IMR-90 (cell line): ENCODE measurements around the gene CDH3. TPM values are rescaled to one million over a fixed set of nuclear protein-coding genes. Genes with fewer than 3 reads are reported as not detected.

Experiments
- ATAC-seq: fragments of 200-7000 bp; cut with Tn5 transposase; 2 replicates; pipeline ENCODE4 v1.9.1; 2020; ENCODE audit warnings: low read depth, mild to moderate bottlenecking, moderate library complexity
- BruUV-seq: library from RNA; stranded (reverse); fragments of 400-500 nt; replicated peaks from 2 replicates; lab custom pipeline; 2021; lab: Mats Ljungman, UMichigan
- CTCF ChIA-PET: fragments of 300-600 bp; formaldehyde crosslinking; extraction: SDS; loops from one replicate; lab custom pipeline; 2021; ENCODE audit warnings: antibody characterized with exemption; lab: Yijun Ruan, JAX
- POLR2A ChIA-PET: fragments of 300-600 bp; sonication (Branson Sonifier 250); formaldehyde crosslinking; loops from one replicate; lab custom pipeline; 2022; ENCODE audit warnings: antibody characterized with exemption; ENCODE audit not compliant: unreplicated experiment; lab: Charles Lee
- DNase-seq: peaks from one replicate; pipeline ENCODE4 v3.0.0; 2013
- H2AFZ ChIP-seq: replicated peaks from 2 replicates; pipeline ENCODE3; 2013; ENCODE audit warnings: low read length, mild to moderate bottlenecking; ENCODE audit not compliant: poor library complexity
- H2AK5ac ChIP-seq: 2 replicates; pipeline ENCODE4 v1.6.1; 2013; ENCODE audit warnings: low read depth, low read length, inconsistent platforms
- H2AK9ac ChIP-seq: replicated peaks from 2 replicates; pipeline ENCODE3; 2013; ENCODE audit warnings: mild to moderate bottlenecking, low read depth, low read length, moderate library complexity; ENCODE audit not compliant: poor library complexity
- H2BK120ac ChIP-seq: 2 replicates; pipeline ENCODE4 v1.6.1; 2013; ENCODE audit warnings: low read depth, low read length, inconsistent platforms
- H2BK15ac ChIP-seq: 3 replicates; pipeline ENCODE4 v1.6.1; 2013; ENCODE audit warnings: low read depth, low read length, inconsistent platforms
- H2BK20ac ChIP-seq: 2 replicates; pipeline ENCODE4 v1.6.1; 2013; ENCODE audit warnings: low read depth, mild to moderate bottlenecking, inconsistent platforms, low read length, moderate library complexity
- H2BK5ac ChIP-seq: 2 replicates; pipeline ENCODE4 v1.6.1; 2013; ENCODE audit warnings: mild to moderate bottlenecking, low read depth, low read length, inconsistent platforms; ENCODE audit not compliant: poor library complexity, severe bottlenecking
- H3K14ac ChIP-seq: replicated peaks from 2 replicates; pipeline ENCODE4 v1.6.1; 2013; ENCODE audit warnings: low read depth, low read length, inconsistent platforms
- H3K18ac ChIP-seq: 2 replicates; pipeline ENCODE4 v1.6.1; 2013; ENCODE audit warnings: low read depth, low read length, control low read depth
- H3K23ac ChIP-seq: 2 replicates; pipeline ENCODE4 v1.6.1; 2013; ENCODE audit warnings: low read depth, low read length, inconsistent platforms
- H3K27ac ChIP-seq: 2 replicates; pipeline ENCODE4 v1.5.1; 2013; ENCODE audit warnings: mild to moderate bottlenecking, control low read depth, low read length; ENCODE audit not compliant: insufficient read depth
- H3K27me3 ChIP-seq: 2 replicates; pipeline ENCODE4 v1.6.1; 2013; ENCODE audit warnings: low read length; ENCODE audit not compliant: control insufficient read depth, insufficient read depth
- H3K36me3 ChIP-seq: 2 replicates; pipeline ENCODE4 v1.6.1; 2013; ENCODE audit warnings: low read length, mixed read lengths; ENCODE audit not compliant: control insufficient read depth, insufficient read depth
- H3K4ac ChIP-seq: 2 replicates; pipeline ENCODE4 v1.6.1; 2013; ENCODE audit warnings: low read depth, low read length, inconsistent platforms
- H3K4me1 ChIP-seq: 2 replicates; pipeline ENCODE4 v1.6.1; 2013; ENCODE audit warnings: low read length, mixed read lengths; ENCODE audit not compliant: control insufficient read depth, insufficient read depth
- H3K4me2 ChIP-seq: 2 replicates; pipeline ENCODE4 v1.6.1; 2013; ENCODE audit warnings: low read depth, mild to moderate bottlenecking, control low read depth, low read length, moderate library complexity
- H3K4me3 ChIP-seq: 2 replicates; pipeline ENCODE4 v1.5.1; 2013; ENCODE audit warnings: low read depth, mild to moderate bottlenecking, control low read depth, low read length, moderate library complexity; ENCODE audit not compliant: insufficient read depth
- H3K56ac ChIP-seq: 2 replicates; pipeline ENCODE4 v1.6.1; 2013; ENCODE audit warnings: low read length, inconsistent platforms; ENCODE audit not compliant: insufficient read depth; ENCODE audit errors: extremely low read depth
- H3K79me1 ChIP-seq, 2 experiments: 2 replicates each; pipeline ENCODE4 v1.6.1; 2013; ENCODE audit warnings: low read length in 2 of 2, inconsistent platforms in 1 of 2, low read depth in 1 of 2
- H3K9ac ChIP-seq: 2 replicates; pipeline ENCODE4 v1.6.1; 2013; ENCODE audit warnings: low read depth, low read length, control low read depth
- H3K9me1 ChIP-seq: 2 replicates; pipeline ENCODE4 v1.6.1; 2013; ENCODE audit warnings: low read length, inconsistent platforms; ENCODE audit not compliant: insufficient read depth
- H3K9me3 ChIP-seq: 2 replicates; pipeline ENCODE4 v1.6.1; 2013; ENCODE audit warnings: low read length; ENCODE audit not compliant: control insufficient read depth, insufficient read depth
- H4K20me1 ChIP-seq: 2 replicates; pipeline ENCODE4 v1.6.1; 2013; ENCODE audit warnings: low read length, inconsistent platforms; ENCODE audit not compliant: insufficient read depth
- H4K5ac ChIP-seq: 2 replicates; pipeline ENCODE4 v1.6.1; 2013; ENCODE audit warnings: mild to moderate bottlenecking, low read depth, low read length, control low read depth
- H4K8ac ChIP-seq, 2 experiments: 2 replicates each; pipeline ENCODE4 v1.6.1; 2013; ENCODE audit warnings: low read depth in 2 of 2, low read length in 2 of 2, control low read depth in 1 of 2, inconsistent platforms in 1 of 2
- H4K91ac ChIP-seq: 2 replicates; pipeline ENCODE4 v1.6.1; 2013; ENCODE audit warnings: low read depth, low read length, inconsistent platforms; ENCODE audit not compliant: insufficient read depth
- CEBPB ChIP-seq: IDR thresholded peaks from 2 replicates; pipeline ENCODE4 v1.6.1; 2012; ENCODE audit warnings: low read depth, low read length, improper control_type of control experiment
- FOS ChIP-seq: fragments of 150-350 bp; IDR thresholded peaks from 2 replicates; pipeline ENCODE4 v1.6.1; 2016; ENCODE audit warnings: low read depth, low read length
- MAZ ChIP-seq: IDR thresholded peaks from 2 replicates; pipeline ENCODE4 v1.6.1; 2012; ENCODE audit warnings: low read depth, mild to moderate bottlenecking, low read length, improper control_type of control experiment, moderate library complexity, borderline replicate concordance
- RCOR1 ChIP-seq: IDR thresholded peaks from 2 replicates; pipeline ENCODE4 v1.6.1; 2012; ENCODE audit warnings: mild to moderate bottlenecking, low read length, improper control_type of control experiment; ENCODE audit not compliant: insufficient replicate concordance
- WGBS, 2 experiments: methylation state at CpG; one replicate each; pipeline versions ENCODE4 v1.1.5 to v1.1.7; 2013; ENCODE audit warnings: missing lambda C conversion rate in 2 of 2; ENCODE audit not compliant: insufficient read length in 1 of 2; ENCODE audit errors: extremely low coverage in 2 of 2; 5-methylcytosine and 5-hydroxymethylcytosine counted together
- dilution Hi-C: fragments of 300-500 bp; cut with HindIII; formaldehyde crosslinking; loops from one replicate; pipeline ENCODE4 v1.14.3; 2018; ENCODE audit warnings: low sequenced_read_pairs; ENCODE audit not compliant: unreplicated experiment
- in situ Hi-C: fragments of 300-500 bp; cut with MboI; formaldehyde crosslinking; loops from 3 replicates; pipeline ENCODE4 v1.14.3; 2019; ENCODE audit warnings: low sequenced_read_pairs, inconsistent platforms, mixed read lengths
- intact Hi-C: fragments of 100-400 bp; cut with micrococcal nuclease; formaldehyde crosslinking; loops from 2 replicates; pipeline ENCODE4 v1.10.0; 2022
- polyA plus RNA-seq, 3 experiments: library from polyadenylated mRNA; depleted of rRNA; stranded (reverse); fragments of >200 nt; gene quantifications; 2 replicates each; pipeline ENCODE4 v1.2.3, GENCODE V29; 2012; ENCODE audit warnings: low replicate concordance in 1 of 3
- total RNA-seq: library from RNA; depleted of rRNA; stranded (reverse); fragments of >200 nt; gene quantifications from 2 replicates; pipeline ENCODE4 v1.2.3, GENCODE V29; 2012
- TF ChIP-seq, protein P1 (sequence below): fragments of 150-350 bp; IDR thresholded peaks from 2 replicates; pipeline ENCODE4 v1.6.1; 2016; ENCODE audit warnings: low read depth, mild to moderate bottlenecking, low read length, moderate library complexity, borderline replicate concordance

The CDH3 gene
- total and polyA plus RNA-seq, 2 of the 4 experiments (the other 2 are of a cell fraction): not detected

DNA sequence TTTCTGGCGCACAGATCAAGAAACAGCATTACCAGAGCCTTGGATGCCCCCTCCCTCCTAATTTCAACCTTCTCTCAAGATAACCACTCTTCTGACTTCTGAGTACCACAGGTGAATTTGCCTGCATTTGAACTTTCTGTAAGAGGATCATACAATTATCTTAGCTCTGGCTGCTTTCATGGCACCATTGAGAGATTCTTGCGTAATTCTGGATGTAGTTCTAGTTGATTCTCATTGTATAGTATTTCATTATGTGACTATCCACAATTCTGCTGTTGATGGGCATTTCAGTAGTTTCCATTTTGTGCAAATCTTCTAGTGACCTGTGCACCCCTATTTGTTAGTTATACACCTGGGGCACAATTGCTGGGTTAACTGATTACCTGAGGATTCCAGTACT, 7.5 kb downstream of the CDH3 start:
- H3K4me2 ChIP-seq: no peak overlapping the region
- intact Hi-C loops (no loop called here), dilution Hi-C loops (no loop called here), in situ Hi-C loops (no loop called here)
- CTCF ChIA-PET: no interaction called here
- no peak overlapping the region for H2BK5ac ChIP-seq
- no peaks in the 10 kb centered on the region for H3K36me3 ChIP-seq
- H3K79me1 ChIP-seq: no peaks in the 10 kb centered on the region
- no peak overlapping the region for H2BK120ac ChIP-seq
- TF ChIP-seq MAZ (no peak), RCOR1 (no peak), FOS (no peak), CEBPB (peak; percentile 62)
- TF ChIP-seq, protein P1, sequence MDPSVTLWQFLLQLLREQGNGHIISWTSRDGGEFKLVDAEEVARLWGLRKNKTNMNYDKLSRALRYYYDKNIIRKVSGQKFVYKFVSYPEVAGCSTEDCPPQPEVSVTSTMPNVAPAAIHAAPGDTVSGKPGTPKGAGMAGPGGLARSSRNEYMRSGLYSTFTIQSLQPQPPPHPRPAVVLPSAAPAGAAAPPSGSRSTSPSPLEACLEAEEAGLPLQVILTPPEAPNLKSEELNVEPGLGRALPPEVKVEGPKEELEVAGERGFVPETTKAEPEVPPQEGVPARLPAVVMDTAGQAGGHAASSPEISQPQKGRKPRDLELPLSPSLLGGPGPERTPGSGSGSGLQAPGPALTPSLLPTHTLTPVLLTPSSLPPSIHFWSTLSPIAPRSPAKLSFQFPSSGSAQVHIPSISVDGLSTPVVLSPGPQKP: no peak
- H3K56ac ChIP-seq: no peak overlapping the region
- H3K4me3 ChIP-seq: no peak overlapping the region
- H4K5ac ChIP-seq: no peak overlapping the region
- no peak overlapping the region for H3K4ac ChIP-seq
- H4K20me1 ChIP-seq: no peaks in the 10 kb centered on the region
- H2AFZ ChIP-seq: no peak overlapping the region
- no peak overlapping the region for H2AK5ac ChIP-seq
- peaks cover 13% of the 10 kb centered on the region for H3K27me3 ChIP-seq
- no peak overlapping the region for H2BK20ac ChIP-seq
- no peak overlapping the region for H4K91ac ChIP-seq
- no peak overlapping the region for H3K9ac ChIP-seq
- no peak overlapping the region for H3K18ac ChIP-seq
- ATAC-seq (no peak), DNase-seq (no peak)
- no peak overlapping the region for H2AK9ac ChIP-seq
- POLR2A ChIA-PET: no interaction called here
- no peak overlapping the region for H3K27ac ChIP-seq
- no peaks in the 10 kb centered on the region for H3K9me1 ChIP-seq
- no peak overlapping the region for H4K8ac ChIP-seq
- no peak overlapping the region for H3K14ac ChIP-seq
- no CpG with 5 or more reads among the region's 2 CpGs for WGBS, 2 experiments
- H3K23ac ChIP-seq: no peak overlapping the region
- no TSS peak for BruUV-seq
- no peak overlapping the region for H2BK15ac ChIP-seq
- H3K4me1 ChIP-seq: no peaks in the 10 kb centered on the region
- no peaks in the 10 kb centered on the region for H3K9me3 ChIP-seq
